Prostate gland (tissue), 2 donors: Measurements from ENCODE around the gene PALD1. TPM values are rescaled to one million over a fixed set of nuclear protein-coding genes. Genes with fewer than 3 reads are reported as not detected.

Experiments used
- DNase-seq: peaks from one replicate; pipeline ENCODE4 v3.0.0-alpha.2; 2019; ENCODE audit warnings: low spot score
- H3K27ac ChIP-seq, 2 donors: fragments of 200-600 bp; sonication (generic); 2 replicates each; pipeline ENCODE4 v1.5.1; 2017 to 2019
- H3K27me3 ChIP-seq: fragments of 200-600 bp; sonication (generic); replicated peaks from 2 replicates; pipeline ENCODE4 v1.5.1; 2019; ENCODE audit not compliant: insufficient read depth
- H3K36me3 ChIP-seq, 2 donors: fragments of 200-600 bp; sonication (generic); 1 replicate in 1 of 2; 2 replicates in 1 of 2; pipeline versions ENCODE4 v1.5.1 to v1.8.1; 2017 to 2019
- H3K4me1 ChIP-seq: fragments of 200-600 bp; sonication (generic); replicated peaks from 2 replicates; pipeline ENCODE4 v1.5.1; 2019
- H3K4me3 ChIP-seq, 2 donors: fragments of 200-600 bp; sonication (generic); 2 replicates each; pipeline ENCODE4 v1.5.1; 2017 to 2019
- H3K9me3 ChIP-seq: fragments of 200-600 bp; sonication (generic); 2 replicates; pipeline ENCODE4 v1.5.1; 2017
- POLR2A ChIP-seq: fragments of 450-650 bp; IDR thresholded peaks from one replicate; pipeline ENCODE4 v1.6.1; 2016; ENCODE audit warnings: antibody characterized with exemption, mild to moderate bottlenecking
- POLR2AphosphoS5 ChIP-seq: sonication (generic); formaldehyde crosslinking; IDR thresholded peaks from one replicate; pipeline ENCODE4 v1.6.1; 2017; ENCODE audit warnings: antibody characterized with exemption
- WGBS: methylation state at CpG from one replicate; pipeline ENCODE4 v1.1.5; 2018; 5-methylcytosine and 5-hydroxymethylcytosine counted together
- intact Hi-C: fragments of 100-400 bp; cut with DNase I; formaldehyde crosslinking; loops from one replicate; pipeline ENCODE4 v1.14.2; 2022
- total RNA-seq, 2 donors: library from RNA; depleted of rRNA; stranded (reverse); fragments of >200 nt; gene quantifications; one replicate each; pipeline ENCODE4 v1.1.0, GENCODE V29; 2016
- TF ChIP-seq, protein P1 (sequence below), 4 experiments: fragments of 200-600 bp in 2 of 4; fragments of 450-650 bp in 2 of 4; sonication (generic) in 2 of 4; IDR thresholded peaks; 1 replicate in 3 of 4; 2 replicates in 1 of 4; pipeline ENCODE4 v1.5.1; 2016 to 2019; ENCODE audit warnings: antibody characterized with exemption in 4 of 4, mild to moderate bottlenecking in 2 of 4, moderate library complexity in 2 of 4

The PALD1 gene
- total RNA-seq, 2 donors from 2014 or later = 6.6 to 12.4 TPM

DNA sequence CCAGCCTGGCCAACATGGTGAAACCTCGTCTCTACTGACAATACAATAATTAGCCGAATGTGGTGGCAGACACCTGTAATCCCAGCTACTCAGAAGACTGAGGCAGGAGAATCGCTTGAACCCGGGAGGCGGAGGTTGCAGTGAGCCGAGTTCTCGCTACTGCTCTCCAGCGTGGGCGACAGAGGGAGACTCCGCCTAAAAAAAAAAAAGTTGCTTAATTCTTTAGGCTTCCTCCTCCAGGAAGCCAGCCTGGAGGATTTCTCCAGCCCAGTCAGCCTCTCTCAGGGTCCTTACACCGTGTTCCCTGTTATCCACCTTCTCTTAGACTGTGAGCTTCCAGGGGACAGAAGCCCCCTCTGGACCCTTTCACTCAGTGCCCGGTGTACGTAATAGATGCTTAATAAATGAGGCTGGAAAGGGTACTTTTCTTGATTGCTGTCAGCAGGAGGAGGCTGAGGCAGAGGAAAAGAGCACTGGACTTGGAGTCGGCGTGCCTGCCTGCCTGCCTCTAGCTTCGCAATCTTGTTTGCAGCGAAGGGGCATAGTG is 20.7 kb upstream of the PALD1 start:
- H3K27ac ChIP-seq = peak overlapping the region; percentile 36 to 65
- H3K27me3 ChIP-seq = no peaks in the 10 kb centered on the region
- intact Hi-C loops = no loop called here

DNA sequence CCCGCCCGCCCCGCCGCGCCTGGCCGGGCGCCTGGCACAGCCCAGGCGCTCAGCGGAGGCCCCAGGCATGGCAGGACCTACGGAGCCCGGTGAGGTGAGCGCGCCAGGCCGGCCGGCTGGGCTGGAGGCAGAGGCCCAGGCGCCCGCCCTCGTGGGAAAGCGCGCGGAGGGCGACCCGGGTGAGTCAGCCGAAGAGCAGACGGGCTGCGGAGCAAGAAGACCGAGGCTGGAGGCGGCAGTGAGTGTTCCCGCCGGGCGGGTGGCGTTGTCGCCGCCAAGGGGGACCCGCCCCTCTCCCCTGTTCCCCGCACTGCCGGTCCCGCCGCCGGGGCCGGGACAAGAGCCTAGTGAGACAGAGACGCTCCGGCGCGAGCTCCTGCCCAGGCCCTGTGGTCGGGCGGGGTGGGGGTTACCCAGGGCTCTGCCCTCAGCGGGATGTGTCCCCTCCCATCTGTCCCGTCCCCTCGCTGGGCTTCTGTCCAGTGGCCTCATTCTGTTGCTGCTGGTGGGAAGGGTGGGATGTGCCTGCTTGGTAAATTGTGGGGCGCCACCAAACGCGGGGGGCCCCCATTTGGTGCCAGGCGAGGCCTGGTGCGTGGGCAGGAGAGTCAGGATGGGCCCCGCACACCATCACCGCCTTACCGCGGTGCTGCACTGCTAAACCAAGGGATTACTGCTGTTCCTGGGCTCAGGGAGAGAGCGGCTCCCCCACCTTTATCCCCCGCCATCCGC is 20.1 kb upstream of the PALD1 start:
- intact Hi-C loops = no loop called here
- peak; percentile 32 for DNase-seq
- H3K27me3 ChIP-seq = no peaks in the 10 kb centered on the region
- 16% methylated on average over 38 of the region's 62 CpGs for WGBS
- TF ChIP-seq POLR2A = no peak
- TF ChIP-seq, protein P1, sequence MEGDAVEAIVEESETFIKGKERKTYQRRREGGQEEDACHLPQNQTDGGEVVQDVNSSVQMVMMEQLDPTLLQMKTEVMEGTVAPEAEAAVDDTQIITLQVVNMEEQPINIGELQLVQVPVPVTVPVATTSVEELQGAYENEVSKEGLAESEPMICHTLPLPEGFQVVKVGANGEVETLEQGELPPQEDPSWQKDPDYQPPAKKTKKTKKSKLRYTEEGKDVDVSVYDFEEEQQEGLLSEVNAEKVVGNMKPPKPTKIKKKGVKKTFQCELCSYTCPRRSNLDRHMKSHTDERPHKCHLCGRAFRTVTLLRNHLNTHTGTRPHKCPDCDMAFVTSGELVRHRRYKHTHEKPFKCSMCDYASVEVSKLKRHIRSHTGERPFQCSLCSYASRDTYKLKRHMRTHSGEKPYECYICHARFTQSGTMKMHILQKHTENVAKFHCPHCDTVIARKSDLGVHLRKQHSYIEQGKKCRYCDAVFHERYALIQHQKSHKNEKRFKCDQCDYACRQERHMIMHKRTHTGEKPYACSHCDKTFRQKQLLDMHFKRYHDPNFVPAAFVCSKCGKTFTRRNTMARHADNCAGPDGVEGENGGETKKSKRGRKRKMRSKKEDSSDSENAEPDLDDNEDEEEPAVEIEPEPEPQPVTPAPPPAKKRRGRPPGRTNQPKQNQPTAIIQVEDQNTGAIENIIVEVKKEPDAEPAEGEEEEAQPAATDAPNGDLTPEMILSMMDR (IDR thresholded peaks at IDR 0.05) = peak in 1 of 4 experiments; percentile 26
- TF ChIP-seq POLR2AphosphoS5 = no peak
- no peaks in the 10 kb centered on the region for H3K4me1 ChIP-seq
- H3K9me3 ChIP-seq = no peaks in the 10 kb centered on the region
- H3K4me3 ChIP-seq = peak overlapping the region; percentile 7 to 18
- peak overlapping the region; percentile 36 to 65 for H3K27ac ChIP-seq
- no peaks in the 10 kb centered on the region for H3K36me3 ChIP-seq

More for the DNA sequence above, 20.7 kb upstream of the PALD1 start:
- TF ChIP-seq POLR2A (no peak), POLR2AphosphoS5 (no peak)
- TF ChIP-seq, protein P1 (IDR thresholded peaks at IDR 0.05) = no peak
- H3K4me1 ChIP-seq = no peaks in the 10 kb centered on the region
- no peaks in the 10 kb centered on the region for H3K9me3 ChIP-seq
- WGBS = 59% methylated on average over 17 of the region's 17 CpGs
- H3K36me3 ChIP-seq = no peaks in the 10 kb centered on the region
- no peak for DNase-seq
- H3K4me3 ChIP-seq = peak overlapping the region; percentile 7 to 18

DNA sequence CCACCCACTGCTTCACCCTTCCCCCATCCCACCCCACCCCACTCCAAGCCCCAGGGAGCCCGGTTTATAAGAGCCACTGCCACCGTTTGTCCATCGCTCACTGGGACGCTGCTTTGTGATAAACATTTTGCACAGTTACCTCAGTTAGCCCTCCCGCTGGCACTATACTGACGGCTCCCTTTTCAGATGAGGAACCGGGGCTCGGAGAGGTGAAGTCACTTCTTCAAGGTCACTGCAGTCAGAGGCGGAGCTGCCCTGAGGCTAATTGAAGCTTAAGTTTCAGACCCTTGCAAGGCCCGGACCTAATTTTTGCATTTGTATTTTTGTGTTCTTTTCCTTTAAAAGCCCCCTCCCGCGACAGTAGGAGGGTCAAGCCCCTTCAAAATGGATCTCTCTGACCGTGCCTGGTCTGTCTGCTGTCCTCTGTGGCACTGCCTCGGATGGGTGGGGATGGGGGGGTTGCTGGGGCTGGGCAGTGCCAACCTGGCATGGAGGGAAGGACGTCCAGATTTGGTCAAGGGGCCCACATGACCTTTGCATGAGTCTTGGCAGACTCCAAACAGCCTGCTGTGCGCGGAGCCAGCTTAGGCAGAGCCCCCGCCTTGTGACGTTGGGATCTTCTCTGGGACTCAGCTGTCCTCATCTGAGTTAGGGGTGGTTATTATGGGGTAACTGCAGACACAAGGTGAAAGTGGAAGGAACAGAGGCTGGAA is 19.4 kb upstream of the PALD1 start:
- Histone ChIP-seq H3K4me1 (no peaks in the 10 kb centered on the region), H3K9me3 (no peaks in the 10 kb centered on the region), H3K4me3 (no peak overlapping the region), H3K27ac (peak overlapping the region; percentile 36 to 65), H3K36me3 (no peaks in the 10 kb centered on the region), H3K27me3 (no peaks in the 10 kb centered on the region)
- WGBS = 45% methylated on average over 19 of the region's 19 CpGs
- no peak for DNase-seq
- TF ChIP-seq, protein P1 (IDR thresholded peaks at IDR 0.05) = no peak
- TF ChIP-seq POLR2A = no peak
- no peak for TF ChIP-seq POLR2AphosphoS5
- intact Hi-C loops = no loop called here

GRCh38 chr10:70459774-70460490 is 18.6 kb upstream of the PALD1 start:
- Histone ChIP-seq H3K9me3 (no peaks in the 10 kb centered on the region), H3K27ac (no peak overlapping the region), H3K4me3 (no peak overlapping the region), H3K36me3 (no peaks in the 10 kb centered on the region), H3K4me1 (no peaks in the 10 kb centered on the region), H3K27me3 (no peaks in the 10 kb centered on the region)
- DNase-seq = no peak
- no peak for TF ChIP-seq POLR2AphosphoS5
- no peak for TF ChIP-seq POLR2A
- TF ChIP-seq, protein P1 (IDR thresholded peaks at IDR 0.05) = no peak
- WGBS = 85% methylated on average over 29 of the region's 29 CpGs
- intact Hi-C loops = loop anchor here (2.0 to 5.0 kb wide), 2 partner anchors 81 to 297 kb away; no protein-coding TSS in a partner anchor
